GM12801 (cell line): ENCODE data around the gene PAPPA2.

Source experiments
- CTCF ChIP-seq: IDR thresholded peaks from one replicate; pipeline ENCODE4 v1.5.1; 2011; ENCODE audit warnings: control low read depth; ENCODE audit not compliant: insufficient read length; ENCODE audit errors: extremely low read depth

PAPPA2 gene

GRCh38 chr1:176612791-176613190 lies 149.8 kb downstream of the PAPPA2 start:
- TF ChIP-seq CTCF: no peak

GRCh38 chr1:176617881-176618280 lies 154.9 kb downstream of the PAPPA2 start:
- TF ChIP-seq CTCF: no peak

GRCh38 chr1:176619261-176619660 lies 156.3 kb downstream of the PAPPA2 start:
- no peak for TF ChIP-seq CTCF

- no peak for TF ChIP-seq CTCF
Measured at GRCh38 chr1:176625365-176625764, 162.4 kb downstream of the PAPPA2 start.

GRCh38 chr1:176626572-176627061 lies 163.6 kb downstream of the PAPPA2 start:
- no peak for TF ChIP-seq CTCF

GRCh38 chr1:176628775-176629174 lies 165.8 kb downstream of the PAPPA2 start:
- TF ChIP-seq CTCF: no peak

GRCh38 chr1:176638713-176639526 lies 175.9 kb downstream of the PAPPA2 start:
- no peak for TF ChIP-seq CTCF
